ENCODE measurements around the gene ELOB.

Gene ELOB

GRCh38 chr16:2756288-2757015, 20.6 kb downstream of the ELOB start:
- no peak for ATAC-seq
- TF ChIP-seq TOX (CRISPR knock-in tag; IDR thresholded peaks at IDR 0.05; ENCODE audit: borderline replicate concordance) (no peak), CREB5 (CRISPR knock-in tag; IDR thresholded peaks at IDR 0.05; ENCODE audit: low read depth) (no peak), ZNF565 (CRISPR knock-in tag; conservative IDR thresholded peaks at IDR 0.05; ENCODE audit: low read depth) (no peak), ZC3H10 (CRISPR knock-in tag; IDR thresholded peaks at IDR 0.05) (no peak)

DNA sequence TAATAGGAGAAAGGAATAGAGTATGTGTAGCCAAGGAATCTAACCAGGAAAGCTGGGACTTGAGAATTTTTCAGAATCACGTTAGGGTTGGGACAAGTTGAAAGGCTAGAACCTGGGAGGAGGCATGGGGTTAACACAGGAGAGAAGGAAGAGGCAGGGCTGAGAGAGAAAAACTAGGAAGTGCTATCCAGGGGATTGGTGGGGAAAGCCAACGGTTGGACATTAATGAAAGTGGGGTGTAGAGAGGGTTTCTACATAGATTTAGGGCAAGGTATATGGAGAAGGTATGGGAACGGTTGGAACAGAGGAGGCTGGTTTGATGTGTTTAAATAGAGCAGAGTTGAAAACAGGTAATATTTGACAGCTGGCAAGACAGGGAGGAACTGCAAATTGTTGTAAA, 21.9 kb downstream of the ELOB start:
- ATAC-seq, result no peak
- TF ChIP-seq RARB (CRISPR knock-in tag; IDR thresholded peaks at IDR 0.05) (no peak), TCF4 (CRISPR knock-in tag; IDR thresholded peaks at IDR 0.05; ENCODE audit: borderline replicate concordance) (no peak), OSR1 (CRISPR knock-in tag; IDR thresholded peaks at IDR 0.05) (no peak), ISL1 (CRISPR knock-in tag; IDR thresholded peaks at IDR 0.05) (no peak), ESRRG (CRISPR knock-in tag; IDR thresholded peaks at IDR 0.05) (no peak), ZFP30 (CRISPR knock-in tag; IDR thresholded peaks at IDR 0.05) (no peak), ARNTL (CRISPR knock-in tag; IDR thresholded peaks at IDR 0.05; ENCODE audit: borderline replicate concordance, low read depth) (no peak), ZNF70 (CRISPR knock-in tag; IDR thresholded peaks at IDR 0.05) (no peak), BACH2 (CRISPR knock-in tag; IDR thresholded peaks at IDR 0.05; ENCODE audit: borderline replicate concordance) (no peak), PPARA (CRISPR knock-in tag; IDR thresholded peaks at IDR 0.05; ENCODE audit: borderline replicate concordance) (no peak), PATZ1 (CRISPR knock-in tag; IDR thresholded peaks at IDR 0.05; ENCODE audit: borderline replicate concordance) (no peak), ZC3H10 (CRISPR knock-in tag; IDR thresholded peaks at IDR 0.05) (no peak), CREB5 (CRISPR knock-in tag; IDR thresholded peaks at IDR 0.05; ENCODE audit: low read depth) (no peak)
- TF ChIP-seq, protein P1, sequence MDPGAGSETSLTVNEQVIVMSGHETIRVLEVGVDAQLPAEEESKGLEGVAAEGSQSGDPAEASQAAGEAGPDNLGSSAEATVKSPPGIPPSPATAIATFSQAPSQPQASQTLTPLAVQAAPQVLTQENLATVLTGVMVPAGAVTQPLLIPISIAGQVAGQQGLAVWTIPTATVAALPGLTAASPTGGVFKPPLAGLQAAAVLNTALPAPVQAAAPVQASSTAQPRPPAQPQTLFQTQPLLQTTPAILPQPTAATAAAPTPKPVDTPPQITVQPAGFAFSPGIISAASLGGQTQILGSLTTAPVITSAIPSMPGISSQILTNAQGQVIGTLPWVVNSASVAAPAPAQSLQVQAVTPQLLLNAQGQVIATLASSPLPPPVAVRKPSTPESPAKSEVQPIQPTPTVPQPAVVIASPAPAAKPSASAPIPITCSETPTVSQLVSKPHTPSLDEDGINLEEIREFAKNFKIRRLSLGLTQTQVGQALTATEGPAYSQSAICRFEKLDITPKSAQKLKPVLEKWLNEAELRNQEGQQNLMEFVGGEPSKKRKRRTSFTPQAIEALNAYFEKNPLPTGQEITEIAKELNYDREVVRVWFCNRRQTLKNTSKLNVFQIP (CRISPR knock-in tag; IDR thresholded peaks at IDR 0.05; ENCODE audit: borderline replicate concordance, low read depth), result no peak

GRCh38 chr16:2753733-2754020, 23.4 kb downstream of the ELOB start:
- ATAC-seq, result 0 out of 3 replicates have a peak, but pooled peaks have one; percentile 13
- no peak for TF ChIP-seq BACH2 (CRISPR knock-in tag; IDR thresholded peaks at IDR 0.05; ENCODE audit: borderline replicate concordance)
- TF ChIP-seq TOX (CRISPR knock-in tag; IDR thresholded peaks at IDR 0.05; ENCODE audit: borderline replicate concordance), result no peak
- TF ChIP-seq ISL1 (CRISPR knock-in tag; IDR thresholded peaks at IDR 0.05), result no peak
- no peak for TF ChIP-seq ARNTL (CRISPR knock-in tag; IDR thresholded peaks at IDR 0.05; ENCODE audit: borderline replicate concordance, low read depth)
- TF ChIP-seq ZNF70 (CRISPR knock-in tag; IDR thresholded peaks at IDR 0.05), result no peak
- TF ChIP-seq ZNF8 (CRISPR knock-in tag; IDR thresholded peaks at IDR 0.05), result no peak
- no peak for TF ChIP-seq TCF4 (CRISPR knock-in tag; IDR thresholded peaks at IDR 0.05; ENCODE audit: borderline replicate concordance)
- TF ChIP-seq ESRRG (CRISPR knock-in tag; IDR thresholded peaks at IDR 0.05), result no peak
- no peak for TF ChIP-seq RARB (CRISPR knock-in tag; IDR thresholded peaks at IDR 0.05)

DNA sequence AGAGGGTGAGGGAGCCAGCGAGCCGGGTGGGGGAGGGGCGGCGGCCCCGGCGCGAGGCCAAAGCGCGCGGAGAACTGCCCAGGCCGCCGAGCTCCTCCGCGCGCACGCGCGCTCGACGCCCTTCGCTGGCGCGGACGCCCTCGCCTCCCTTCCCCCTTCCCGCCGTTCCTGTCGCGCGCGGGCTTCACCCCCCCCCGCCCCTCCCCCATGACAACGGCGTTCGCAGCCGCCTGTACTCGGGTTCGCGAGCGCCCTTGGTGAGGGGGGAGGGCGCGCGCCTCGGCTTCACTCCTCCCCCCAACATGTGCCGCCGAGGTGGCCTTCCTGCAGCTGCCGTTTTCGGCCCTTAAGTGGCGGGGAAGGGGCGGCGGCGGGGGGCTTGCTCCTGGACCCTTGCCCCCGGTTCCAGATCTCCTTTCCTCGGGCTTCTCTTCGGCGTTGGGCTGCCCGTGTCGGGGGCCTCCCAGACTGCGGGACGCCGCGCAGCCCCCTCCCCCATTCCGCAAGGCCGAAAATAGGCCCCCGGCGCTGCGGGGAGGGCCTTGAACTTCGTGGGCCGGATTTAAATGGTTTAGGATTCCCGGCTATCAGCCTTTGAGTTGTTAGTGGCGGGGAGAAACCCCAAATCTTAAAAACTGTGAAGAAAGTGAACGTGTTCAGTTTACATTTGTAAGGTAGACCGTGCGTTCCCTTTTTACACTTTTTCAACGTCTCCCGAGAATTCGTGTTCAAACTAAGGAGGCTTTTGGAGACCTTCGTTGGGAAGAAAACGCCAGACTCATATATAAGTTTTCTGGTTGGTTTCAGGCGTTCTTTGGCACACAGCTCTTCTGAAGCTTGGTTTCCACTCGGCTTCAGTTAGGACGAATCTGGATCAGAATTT, 24.0 kb downstream of the ELOB start:
- TF ChIP-seq PATZ1 (CRISPR knock-in tag; IDR thresholded peaks at IDR 0.05; ENCODE audit: borderline replicate concordance) (peak; percentile 93; the same call in 1 of the 2 replicates), ZC3H10 (CRISPR knock-in tag; IDR thresholded peaks at IDR 0.05) (0 out of 2 replicates have a peak, but pooled peaks have one; percentile 17), PPARA (CRISPR knock-in tag; IDR thresholded peaks at IDR 0.05; ENCODE audit: borderline replicate concordance) (no peak)
- ATAC-seq, result peak; percentile 62
